K562 (cell line): ENCODE data around the gene PATJ. TPM values are rescaled to one million over a fixed set of nuclear protein-coding genes. Genes with fewer than 3 reads are reported as not detected.

Source experiments
- ATAC-seq: fragments of 200-7000 bp; cut with Tn5 transposase; 3 replicates; pipeline ENCODE4 v1.9.1; 2020; ENCODE audit warnings: moderate library complexity
- BruUV-seq: library from RNA; stranded (reverse); fragments of 400-500 nt; replicated peaks from 2 replicates; lab custom pipeline; 2021; lab: Mats Ljungman, UMichigan
- CTCF ChIA-PET: fragments of 300-600 bp; formaldehyde crosslinking; extraction: SDS; loops from one replicate; lab custom pipeline; 2021; ENCODE audit warnings: low intra/inter-chr PET ratio; lab: Yijun Ruan, JAX
- POLR2A ChIA-PET: fragments of 300-600, 350-650 bp; sonication (Branson Sonifier 250); formaldehyde crosslinking; extraction: SDS; loops from one replicate; lab custom pipeline; 2021; ENCODE audit warnings: antibody characterized with exemption, inconsistent platforms; lab: Yijun Ruan, JAX
- DNase-seq, 4 experiments: peaks; one replicate each; pipeline versions ENCODE4 v3.0.0 to v3.0.0-alpha.2; 2011 to 2018; ENCODE audit warnings: low spot score in 3 of 4, mixed read lengths in 3 of 4; ENCODE audit errors: extremely low read depth in 1 of 4
- FAIRE-seq: peaks from 2 replicates; lab custom pipeline; 2011; peaks lifted over from hg19 to GRCh38; lab: Jason Lieb, UNC
- H2AFZ ChIP-seq: 2 replicates; pipeline ENCODE4 v1.6.0; 2011; ENCODE audit warnings: low read depth, low read length, control low read depth, inconsistent platforms
- H3K27ac ChIP-seq: fragments of 200-600 bp; 3 replicates; pipeline ENCODE4 v1.8.0; 2011; ENCODE audit warnings: low read depth, mild to moderate bottlenecking, control low read depth, inconsistent platforms, low read length, moderate library complexity, mixed read lengths; ENCODE audit errors: extremely low read depth
- H3K27me3 ChIP-seq, 2 experiments: fragments of 300-600 bp in 1 of 2; 2 replicates in 1 of 2; 3 replicates in 1 of 2; pipeline versions ENCODE4 v1.6.0 to v1.8.0; 2011; ENCODE audit warnings: inconsistent platforms in 2 of 2, low read length in 2 of 2, mild to moderate bottlenecking in 1 of 2, mixed read lengths in 1 of 2, moderate library complexity in 1 of 2; ENCODE audit not compliant: control insufficient read depth in 2 of 2, insufficient read depth in 2 of 2
- H3K36me3 ChIP-seq: fragments of 300-600 bp; 3 replicates; pipeline ENCODE4 v1.8.0; 2011; ENCODE audit warnings: mild to moderate bottlenecking, low read length, inconsistent platforms; ENCODE audit not compliant: control insufficient read depth, insufficient read depth
- H3K4me1 ChIP-seq, 2 experiments: fragments of 200-600 bp in 1 of 2; replicated peaks in 1 of 2; 2 replicates in 1 of 2; 3 replicates in 1 of 2; pipeline versions ENCODE4 v1.5.1 to v1.8.0; 2011; ENCODE audit warnings: inconsistent platforms in 2 of 2, low read length in 2 of 2, mild to moderate bottlenecking in 1 of 2, mixed read lengths in 1 of 2, moderate library complexity in 1 of 2; ENCODE audit not compliant: control insufficient read depth in 2 of 2, insufficient read depth in 2 of 2
- H3K4me2 ChIP-seq: 2 replicates; pipeline ENCODE4 v1.6.1; 2011; ENCODE audit warnings: low read length, control low read depth, inconsistent platforms, mixed read lengths; ENCODE audit not compliant: insufficient read depth
- H3K4me3 ChIP-seq: fragments of 200-600 bp; sonication (generic), shearing (Covaris generic); 2 replicates; pipeline ENCODE4 v1.5.1; 2016; ENCODE audit warnings: control low read depth, inconsistent platforms
- H3K79me2 ChIP-seq: fragments of 200-600 bp; 3 replicates; pipeline ENCODE4 v1.8.0; 2011; ENCODE audit warnings: low read length, inconsistent platforms; ENCODE audit not compliant: control insufficient read depth, insufficient read depth
- H3K9ac ChIP-seq, 2 experiments: 2 replicates each; pipeline versions ENCODE4 v1.6.0 to v1.6.1; 2011; ENCODE audit warnings: low read depth in 2 of 2, low read length in 2 of 2, control low read depth in 1 of 2, inconsistent platforms in 1 of 2, mild to moderate bottlenecking in 1 of 2, mixed read lengths in 1 of 2; ENCODE audit not compliant: insufficient read depth in 1 of 2
- H3K9me1 ChIP-seq: one replicate; pipeline ENCODE4 v1.6.0; 2011; ENCODE audit warnings: inconsistent platforms, mild to moderate bottlenecking, low read length, moderate library complexity; ENCODE audit not compliant: control insufficient read depth, insufficient read depth
- H3K9me3 ChIP-seq: replicated peaks from 2 replicates; pipeline ENCODE4 v1.5.1; 2011; ENCODE audit warnings: low read depth, low read length, inconsistent platforms; ENCODE audit not compliant: control insufficient read depth, insufficient read depth
- H4K20me1 ChIP-seq: replicated peaks from 2 replicates; pipeline ENCODE4 v1.6.1; 2011; ENCODE audit warnings: low read length, inconsistent platforms, mixed read lengths; ENCODE audit not compliant: control insufficient read depth, insufficient read depth
- CTCF ChIP-seq, 3 experiments: IDR thresholded peaks in 2 of 3; conservative IDR thresholded peaks in 1 of 3; 2 replicates each; pipeline ENCODE4 v1.5.1; 2011 to 2012; ENCODE audit warnings: low read length in 3 of 3, mild to moderate bottlenecking in 3 of 3, control low read depth in 2 of 3, improper control_type of control experiment in 1 of 3, inconsistent platforms in 1 of 3, low read depth in 1 of 3, mixed read lengths in 1 of 3, moderate library complexity in 1 of 3; ENCODE audit not compliant: insufficient read depth in 2 of 3
- RAD21 ChIP-seq, 2 experiments: fragments of 250-450 bp in 1 of 2; fragments of 450-650 bp in 1 of 2; sonication (Bioruptor Pico) in 1 of 2; formaldehyde crosslinking in 1 of 2; IDR thresholded peaks in 1 of 2; conservative IDR thresholded peaks in 1 of 2; 2 replicates each; pipeline versions ENCODE4 v1.4.0 to v1.8.0; 2020 to 2022; ENCODE audit warnings: mild to moderate bottlenecking in 2 of 2, moderate library complexity in 1 of 2
- REST ChIP-seq, 2 experiments: fragments of 450-650 bp; formaldehyde crosslinking in 1 of 2; IDR thresholded peaks; 2 replicates each; pipeline versions ENCODE4 v1.4.0 to v1.6.1; 2014 to 2020; ENCODE audit warnings: mild to moderate bottlenecking in 2 of 2, borderline replicate concordance in 1 of 2, low read depth in 1 of 2
- ZFP30 ChIP-seq: fragments of 250-450 bp; sonication (Bioruptor Pico); IDR thresholded peaks from 2 replicates; pipeline ENCODE4 v1.8.0; 2022; ENCODE audit warnings: moderate library complexity, mild to moderate bottlenecking, inconsistent platforms, borderline replicate concordance
- WGBS: fragments of 100-300 bp; shearing (Covaris generic); methylation state at CpG from one replicate; pipeline ENCODE4 v1.1.6; 2016; ENCODE audit warnings: low coverage, mixed read lengths; ENCODE audit not compliant: insufficient coverage; ENCODE audit errors: missing lambda C conversion rate; 5-methylcytosine and 5-hydroxymethylcytosine counted together
- in situ Hi-C: fragments of 300-500 bp; cut with MboI; formaldehyde crosslinking; loops from 4 replicates; pipeline ENCODE4 v1.15.0; 2018; ENCODE audit warnings: inconsistent platforms, mixed read lengths
- intact Hi-C: fragments of 100-400 bp; cut with micrococcal nuclease; formaldehyde crosslinking; loops from 2 replicates; pipeline ENCODE4 v1.14.2; 2022
- polyA plus RNA-seq, 8 experiments: library from polyadenylated mRNA; depleted of rRNA in 4 of 8; stranded (reverse) in 5 of 8; unstranded in 3 of 8; fragments of >200 nt; fragmentation: Nextera tagmentation in 2 of 8; fragmentation: Illumina TruSeq in 1 of 8; extraction: Ambion mirVana in 2 of 8; extraction: Trizol in 1 of 8; gene quantifications; 2 replicates each; pipeline versions ENCODE4 v1.2.1 to v1.2.3, GENCODE V29; 2011 to 2014; ENCODE audit warnings: inconsistent platforms in 1 of 8, missing spikeins in 1 of 8
- total RNA-seq, 7 experiments: library from RNA; depleted of rRNA in 6 of 7; stranded (reverse); fragments of >200 nt in 6 of 7; fragmentation: Illumina TruSeq in 2 of 7; extraction: Trizol in 2 of 7; gene quantifications; 2 replicates each; pipeline versions ENCODE4 v1.2.1 to v1.2.3, GENCODE V29; 2011 to 2021; ENCODE audit warnings: low replicate concordance in 1 of 7

The PATJ gene
- total and polyA plus RNA-seq, 9 of the 15 experiments (the other 6 are each of a cell fraction or from before 2014, with no cell fraction given): 0.22 TPM; not detected in 8

GRCh38 chr1:62070384-62071011 lies 328.2 kb downstream of the PATJ start:
- Histone ChIP-seq H3K4me2 (no peak overlapping the region), H2AFZ (no peak overlapping the region), H3K36me3 (no peaks in the 10 kb centered on the region), H4K20me1 (no peaks in the 10 kb centered on the region), H3K27me3 (no peaks in the 10 kb centered on the region), H3K79me2 (no peaks in the 10 kb centered on the region), H3K9me3 (no peaks in the 10 kb centered on the region), H3K9me1 (no peaks in the 10 kb centered on the region), H3K27ac (no peak overlapping the region), H3K4me1 (no peaks in the 10 kb centered on the region), H3K9ac (no peak overlapping the region), H3K4me3 (no peak overlapping the region)
- WGBS: 0% methylated on average over 4 of the region's 4 CpGs
- ATAC-seq (no peak), FAIRE-seq (no peak), DNase-seq (peak; percentile 15 to 21 (median 18))
- TF ChIP-seq REST (IDR thresholded peaks at IDR 0.05; ENCODE audit: borderline replicate concordance) (peak; percentile 19; the same call in 1 of the 2 replicates), REST (CRISPR knock-in tag; IDR thresholded peaks at IDR 0.05; ENCODE audit: low read depth) (no peak), CTCF (IDR thresholded peaks at IDR 0.05 in 2 of 3, conservative IDR thresholded peaks at IDR 0.05 in 1 of 3; ENCODE audit: insufficient read depth in 2 of 3, low read depth in 1 of 3, low read length in 3 of 3) (peak in 2 of 3 experiments; percentile 52 to 58; a peak in 3 of 6 replicates), RAD21 (CRISPR knock-in tag; conservative IDR thresholded peaks at IDR 0.05 in 1 of 2, IDR thresholded peaks at IDR 0.05 in 1 of 2) (peak in 1 of 2 experiments; percentile 53; a peak in 2 of 4 replicates), ZFP30 (no peak)
- in situ Hi-C loops (no loop called here), intact Hi-C loops (loop anchor here (1.0 kb wide), 1 partner anchor 120 kb away; no protein-coding TSS in a partner anchor)
- POLR2A ChIA-PET: no interaction called here
- CTCF ChIA-PET: interaction anchor here (0.5 to 0.6 kb wide), 2 partner anchors 102 to 374 kb away, joined by 3 to 4 read pairs; no protein-coding TSS in a partner anchor
- no TSS peak for BruUV-seq
